Fibroblast of skin of back (primary cell): Measurements from ENCODE around the gene PRDX3.
"Not testable (repeated sequence)": the region's sequence is repeated elsewhere in the genome, so short reads cannot be mapped to it uniquely, and the experiment has no call there.

Source experiments
- DNase-seq: peaks from one replicate; pipeline ENCODE4 v3.0.0-alpha.2; 2013

The PRDX3 gene

GRCh38 chr10:119206603-119207365 is 28.2 kb upstream of the PRDX3 start:
- peak; percentile 71 for DNase-seq

GRCh38 chr10:119205894-119206602 is 27.4 kb upstream of the PRDX3 start:
- peak; percentile 61 for DNase-seq

GRCh38 chr10:119203006-119203405 is 24.4 kb upstream of the PRDX3 start:
- peak; percentile 68 for DNase-seq

GRCh38 chr10:119201233-119201632 is 22.6 kb upstream of the PRDX3 start:
- no peak for DNase-seq

- DNase-seq: peak; percentile 77
Measured at GRCh38 chr10:119199231-119199992, 20.8 kb upstream of the PRDX3 start.

- DNase-seq: no peak
Measured at GRCh38 chr10:119198438-119198837, 19.8 kb upstream of the PRDX3 start.

GRCh38 chr10:119197921-119198320 is 19.3 kb upstream of the PRDX3 start:
- peak; percentile 53 for DNase-seq

GRCh38 chr10:119191881-119192280 is 13.3 kb upstream of the PRDX3 start:
- no peak for DNase-seq

GRCh38 chr10:119190954-119191785 is 12.6 kb upstream of the PRDX3 start:
- no peak for DNase-seq

- DNase-seq: peak; percentile 98
Measured at GRCh38 chr10:119190353-119190752, 11.7 kb upstream of the PRDX3 start.

GRCh38 chr10:119189811-119190282 is 11.2 kb upstream of the PRDX3 start:
- DNase-seq: peak; percentile 59

GRCh38 chr10:119183664-119184412 is 5.2 kb upstream of the PRDX3 start:
- no peak for DNase-seq

GRCh38 chr10:119180850-119181400 is 2.3 kb upstream of the PRDX3 start:
- DNase-seq: not testable (repeated sequence)

GRCh38 chr10:119177708-119178371 is 772 bp downstream of the PRDX3 start:
- DNase-seq: no peak

- DNase-seq: no peak
Measured at GRCh38 chr10:119176166-119176565, 2.4 kb downstream of the PRDX3 start.

GRCh38 chr10:119174109-119174508 is 4.5 kb downstream of the PRDX3 start:
- DNase-seq: no peak

- DNase-seq: no peak
Measured at GRCh38 chr10:119167041-119167440, 11.6 kb downstream of the PRDX3 start.

- DNase-seq: no peak
Measured at GRCh38 chr10:119166564-119166963, 12.0 kb downstream of the PRDX3 start.

- no peak for DNase-seq
Measured at GRCh38 chr10:119166118-119166500, 12.5 kb downstream of the PRDX3 start.
